ENCODE measurements around the gene NHERF2. TPM values are rescaled to one million over a fixed set of nuclear protein-coding genes. Genes with fewer than 3 reads are reported as not detected.

The NHERF2 gene
- total RNA-seq = 10 to 100 TPM; 54.5 to 65.4 (median 60.0) TPM
- long read RNA-seq, donor 1, transcript SLC9A3R2-201 (7 exons, 2,194 nt) = major isoform, 71 of 107 reads
- long read RNA-seq, donor 1, transcript SLC9A3R2-208 (6 exons, 1,199 nt) = minor isoform, 6 of 107 reads
- long read RNA-seq, donor 1, transcript SLC9A3R2-202 (7 exons, 1,564 nt) = minor isoform, 9 of 107 reads
- long read RNA-seq, donor 1, partial matches to known transcripts = 4 of 107 reads
- long read RNA-seq, donor 1, other reads (novel, unspliced or antisense) = 9 of 107 reads
- long read RNA-seq, donor 2, transcript SLC9A3R2-208 (6 exons, 1,199 nt) = major isoform, 6 of 13 reads
- long read RNA-seq, donor 2, partial matches to known transcripts = 1 of 13 reads
- long read RNA-seq, donor 2, other reads (novel, unspliced or antisense) = 2 of 13 reads

- TF ChIP-seq CTCF (IDR thresholded peaks at IDR 0.05) = no peak
- Histone ChIP-seq H3K9me3 (no peaks in the 10 kb centered on the region), H3K4me1 (ENCODE audit: low read depth) (peaks cover 23% of the 10 kb centered on the region), H3K4me3 (peak within 1 kb of the TSS; percentile 36), H3K36me3 (ENCODE audit: low read depth) (no peaks in the 10 kb centered on the region)
- intact Hi-C loops (cut with DNase I, micrococcal nuclease) = loop anchor here (10.0 kb wide), 2 partner anchors 118 to 128 kb away; partner anchors contain the start of genes RAB26 (in 1 of the 2) and TRAF7 (in 1 of the 2)
- ATAC-seq = peak; percentile 34
- DNase-seq = peak in 2 of 3 donors; percentile 64 to 68
These were observed at the start of gene NHERF2 for GRCh38 chr16:2026461-2027023. NHERF2 (plus strand) TSS chr16:2026902; CDS start chr16:2027006, 104 bp downstream.

GRCh38 chr16:1976951-1977874 is 49.5 kb upstream of the NHERF2 start:
- Histone ChIP-seq H3K36me3 (ENCODE audit: low read depth) (no peaks in the 10 kb centered on the region), H3K9me3 (no peaks in the 10 kb centered on the region), H3K4me3 (no peak overlapping the region), H3K4me1 (ENCODE audit: low read depth) (peaks cover 33% of the 10 kb centered on the region)
- ATAC-seq (no peak), DNase-seq (no peak)
- intact Hi-C loops (cut with DNase I, micrococcal nuclease) = no loop called here
- no peak for TF ChIP-seq CTCF (IDR thresholded peaks at IDR 0.05)

GRCh38 chr16:1977875-1978268 is 48.8 kb upstream of the NHERF2 start:
- Histone ChIP-seq H3K4me1 (ENCODE audit: low read depth) (peaks cover 35% of the 10 kb centered on the region), H3K36me3 (ENCODE audit: low read depth) (no peaks in the 10 kb centered on the region), H3K4me3 (no peak overlapping the region), H3K9me3 (no peaks in the 10 kb centered on the region)
- ATAC-seq (no peak), DNase-seq (no peak)
- intact Hi-C loops (cut with DNase I, micrococcal nuclease) = no loop called here
- TF ChIP-seq CTCF (IDR thresholded peaks at IDR 0.05) = no peak

GRCh38 chr16:1978476-1979120 is 48.1 kb upstream of the NHERF2 start:
- TF ChIP-seq CTCF (IDR thresholded peaks at IDR 0.05) = no peak
- intact Hi-C loops (cut with DNase I, micrococcal nuclease) = no loop called here
- no peaks in the 10 kb centered on the region for H3K9me3 ChIP-seq
- H3K4me3 ChIP-seq = no peak overlapping the region
- peaks cover 37% of the 10 kb centered on the region for H3K4me1 ChIP-seq (ENCODE audit: low read depth)
- DNase-seq (peak in 2 of 3 donors; percentile 51 to 71), ATAC-seq (no peak)
- H3K36me3 ChIP-seq (ENCODE audit: low read depth) = no peaks in the 10 kb centered on the region
